LNCAP (cell line): Measurements from ENCODE around the gene FAU.

Experiments used
- TF ChIP-seq, protein P1 (sequence below): fragments of 450-650 bp; IDR thresholded peaks from 2 replicates; pipeline ENCODE4 v1.5.1; 2017; ENCODE audit warnings: mild to moderate bottlenecking

Gene FAU

DNA sequence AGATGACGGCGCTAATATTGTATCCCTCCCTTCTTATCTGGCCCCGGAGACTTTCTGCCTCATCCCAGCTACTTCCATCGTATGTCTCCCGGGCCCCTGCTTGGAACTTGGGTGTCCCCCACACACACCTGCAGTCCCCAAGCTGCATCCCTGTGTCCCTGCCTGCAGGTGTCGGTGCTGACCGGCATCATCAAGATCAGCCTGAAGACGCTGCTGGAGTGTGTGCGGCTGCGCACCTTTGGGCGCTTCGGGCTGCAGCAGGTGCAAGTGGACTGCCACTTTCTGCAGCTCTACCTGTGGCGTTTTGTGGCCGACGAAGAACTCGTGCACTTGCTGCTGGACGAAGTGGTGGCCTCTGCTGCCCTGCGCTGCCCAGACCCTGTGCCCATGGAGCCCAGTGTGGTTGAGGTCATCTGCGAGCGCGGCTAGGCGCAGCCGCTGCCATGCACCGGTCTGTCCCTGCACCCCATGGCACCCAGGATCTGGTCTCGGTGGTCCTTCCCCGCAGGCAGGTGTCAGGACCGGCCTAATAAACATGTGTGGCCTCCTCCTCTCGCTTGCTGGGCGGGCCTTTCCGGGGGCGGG lies 10.7 kb downstream of the FAU start:
- TF ChIP-seq, protein P1, sequence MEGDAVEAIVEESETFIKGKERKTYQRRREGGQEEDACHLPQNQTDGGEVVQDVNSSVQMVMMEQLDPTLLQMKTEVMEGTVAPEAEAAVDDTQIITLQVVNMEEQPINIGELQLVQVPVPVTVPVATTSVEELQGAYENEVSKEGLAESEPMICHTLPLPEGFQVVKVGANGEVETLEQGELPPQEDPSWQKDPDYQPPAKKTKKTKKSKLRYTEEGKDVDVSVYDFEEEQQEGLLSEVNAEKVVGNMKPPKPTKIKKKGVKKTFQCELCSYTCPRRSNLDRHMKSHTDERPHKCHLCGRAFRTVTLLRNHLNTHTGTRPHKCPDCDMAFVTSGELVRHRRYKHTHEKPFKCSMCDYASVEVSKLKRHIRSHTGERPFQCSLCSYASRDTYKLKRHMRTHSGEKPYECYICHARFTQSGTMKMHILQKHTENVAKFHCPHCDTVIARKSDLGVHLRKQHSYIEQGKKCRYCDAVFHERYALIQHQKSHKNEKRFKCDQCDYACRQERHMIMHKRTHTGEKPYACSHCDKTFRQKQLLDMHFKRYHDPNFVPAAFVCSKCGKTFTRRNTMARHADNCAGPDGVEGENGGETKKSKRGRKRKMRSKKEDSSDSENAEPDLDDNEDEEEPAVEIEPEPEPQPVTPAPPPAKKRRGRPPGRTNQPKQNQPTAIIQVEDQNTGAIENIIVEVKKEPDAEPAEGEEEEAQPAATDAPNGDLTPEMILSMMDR: no peak

DNA sequence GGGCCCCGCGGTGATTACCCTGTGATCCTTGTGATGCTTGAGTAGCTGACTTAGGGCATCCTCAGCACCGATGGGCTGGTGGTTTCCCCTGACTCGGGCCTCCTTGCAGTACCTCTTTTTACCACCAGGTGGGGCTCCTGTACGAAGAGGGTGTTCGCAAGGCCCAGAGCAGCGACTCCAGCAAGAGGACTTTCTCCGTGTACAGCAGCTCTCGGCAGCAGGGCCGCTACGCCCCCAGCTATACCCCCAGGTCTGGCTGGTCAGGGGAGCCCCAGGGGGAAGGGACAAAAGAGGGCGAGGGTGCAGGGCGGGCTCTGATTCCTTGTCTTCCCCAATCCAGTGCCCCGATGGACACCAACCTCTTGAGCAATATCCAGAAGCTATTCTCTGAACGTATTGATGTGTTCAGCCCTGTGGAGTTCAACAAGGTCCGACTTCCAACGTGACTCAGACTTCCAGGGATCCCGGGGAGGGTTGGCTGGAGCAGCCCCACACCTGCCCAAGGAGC lies 11.5 kb downstream of the FAU start:
- TF ChIP-seq, protein P1: peak; percentile 94

DNA sequence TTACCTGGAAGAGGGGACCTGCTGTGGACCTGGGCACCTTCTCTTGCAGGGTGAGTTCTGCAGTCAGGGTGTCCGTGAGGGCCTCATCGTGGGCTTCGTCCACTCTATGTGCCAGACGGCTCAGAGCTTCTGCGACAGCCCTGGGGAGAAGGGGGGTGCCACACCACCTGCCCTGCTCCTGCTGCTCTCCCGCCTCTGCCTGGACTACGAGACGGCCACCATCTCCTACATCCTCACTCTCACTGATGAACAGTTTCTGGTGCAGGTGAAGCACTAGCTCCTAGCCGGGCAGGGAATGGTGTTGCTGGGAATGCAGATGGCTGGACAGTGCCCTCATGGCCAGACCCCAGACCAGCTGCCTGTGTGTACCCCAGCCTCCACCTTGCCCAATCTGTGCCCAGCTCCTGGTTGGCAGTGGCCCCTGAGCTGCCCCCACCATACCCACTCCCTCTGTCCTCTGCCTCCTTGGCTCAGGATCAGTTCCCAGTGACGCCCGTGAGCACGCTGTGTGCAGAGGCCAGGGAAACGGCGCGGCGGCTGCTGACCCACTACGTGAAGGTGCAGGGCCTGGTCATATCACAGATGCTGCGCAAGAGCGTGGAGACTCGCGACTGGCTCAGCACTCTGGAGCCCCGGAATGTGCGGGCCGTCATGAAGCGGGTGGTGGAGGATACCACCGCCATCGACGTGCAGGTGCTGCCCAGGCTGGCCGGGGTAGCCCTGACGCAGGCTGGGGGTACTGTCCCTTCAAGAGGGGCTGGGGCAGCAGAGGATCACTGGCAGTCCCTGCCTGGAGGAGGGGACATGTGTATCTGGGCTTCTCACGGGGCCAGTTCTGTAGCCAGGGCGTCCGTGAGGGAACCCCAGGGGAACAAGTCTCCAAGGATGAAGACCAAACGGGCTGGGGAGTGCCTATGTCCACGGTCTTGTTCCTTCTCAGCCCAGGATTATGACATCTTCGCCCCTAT lies 12.4 kb downstream of the FAU start:
- TF ChIP-seq, protein P1: no peak

DNA sequence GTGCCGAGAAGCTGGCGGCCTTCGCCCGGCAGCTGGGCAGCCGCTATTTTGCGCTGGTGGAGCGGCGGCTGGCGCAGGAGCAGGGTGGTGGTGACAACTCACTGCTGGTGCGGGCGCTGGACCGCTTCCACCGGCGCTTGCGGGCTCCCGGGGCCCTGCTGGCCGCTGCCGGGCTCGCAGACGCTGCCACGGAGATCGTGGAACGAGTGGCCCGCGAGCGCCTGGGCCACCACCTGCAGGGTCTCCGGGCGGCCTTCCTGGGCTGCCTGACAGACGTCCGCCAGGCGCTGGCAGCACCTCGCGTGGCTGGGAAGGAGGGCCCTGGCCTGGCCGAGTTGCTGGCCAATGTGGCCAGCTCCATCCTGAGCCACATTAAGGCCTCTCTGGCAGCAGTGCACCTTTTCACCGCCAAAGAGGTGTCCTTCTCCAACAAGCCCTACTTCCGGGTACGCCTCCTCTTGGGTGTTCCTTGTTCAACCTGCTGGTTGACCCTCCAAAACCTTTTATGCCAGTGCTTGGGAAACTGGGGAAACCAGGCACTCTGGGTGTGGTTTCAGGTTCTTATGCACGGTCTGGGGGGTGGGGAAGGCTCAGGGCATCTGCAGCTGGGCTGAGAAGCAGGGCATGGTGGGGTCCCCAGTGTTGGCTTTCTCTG lies 13.3 kb downstream of the FAU start:
- TF ChIP-seq, protein P1: no peak

DNA sequence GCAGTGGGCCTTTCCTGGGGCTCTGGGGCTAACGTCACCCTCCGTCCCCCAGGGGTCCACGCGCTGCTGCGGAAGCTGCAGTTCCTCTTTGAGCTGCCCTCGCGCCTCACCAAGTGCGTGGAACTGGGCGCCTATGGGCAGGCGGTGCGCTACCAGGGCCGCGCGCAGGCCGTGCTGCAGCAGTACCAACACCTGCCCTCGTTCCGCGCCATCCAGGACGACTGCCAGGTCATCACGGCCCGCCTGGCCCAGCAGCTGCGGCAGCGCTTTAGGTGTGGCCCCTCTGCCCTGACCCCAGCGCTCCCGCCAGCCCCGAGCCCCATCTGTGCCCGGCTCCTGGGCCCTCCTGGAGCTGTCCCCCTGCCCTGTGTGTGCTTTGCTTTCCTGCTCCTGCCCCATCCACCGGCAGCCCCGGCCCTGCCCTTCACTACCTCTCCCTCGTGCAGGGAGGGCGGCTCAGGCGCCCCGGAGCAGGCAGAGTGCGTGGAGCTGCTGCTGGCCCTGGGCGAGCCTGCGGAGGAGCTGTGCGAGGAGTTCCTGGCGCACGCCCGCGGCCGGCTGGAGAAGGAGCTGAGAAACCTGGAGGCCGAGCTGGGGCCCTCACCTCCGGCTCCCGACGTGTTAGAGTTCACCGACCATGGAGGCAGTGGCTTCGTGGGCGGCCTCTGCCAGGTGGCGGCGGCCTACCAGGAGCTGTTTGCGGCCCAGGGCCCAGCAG lies 14.0 kb downstream of the FAU start:
- TF ChIP-seq, protein P1: no peak

DNA sequence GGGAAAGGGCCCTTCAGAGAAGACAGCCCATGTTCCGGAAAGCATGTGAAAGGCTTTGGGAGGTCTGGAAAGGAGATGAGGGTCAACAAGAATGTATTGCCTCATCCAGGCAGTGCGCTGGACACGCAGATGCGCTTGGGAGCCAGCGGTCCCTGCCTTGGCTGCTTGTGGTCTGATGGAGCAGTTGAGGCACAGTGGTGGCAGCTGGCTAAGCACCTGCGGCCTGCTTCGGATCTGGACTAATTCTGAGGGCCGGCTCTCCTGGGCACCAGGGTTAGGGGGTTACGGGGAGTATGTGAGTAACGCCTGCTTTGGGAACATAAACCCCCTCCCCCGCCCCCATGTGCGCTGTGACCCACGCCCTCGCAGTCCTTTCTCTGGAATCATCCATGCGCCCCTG lies 14.9 kb downstream of the FAU start:
- TF ChIP-seq, protein P1: no peak

DNA sequence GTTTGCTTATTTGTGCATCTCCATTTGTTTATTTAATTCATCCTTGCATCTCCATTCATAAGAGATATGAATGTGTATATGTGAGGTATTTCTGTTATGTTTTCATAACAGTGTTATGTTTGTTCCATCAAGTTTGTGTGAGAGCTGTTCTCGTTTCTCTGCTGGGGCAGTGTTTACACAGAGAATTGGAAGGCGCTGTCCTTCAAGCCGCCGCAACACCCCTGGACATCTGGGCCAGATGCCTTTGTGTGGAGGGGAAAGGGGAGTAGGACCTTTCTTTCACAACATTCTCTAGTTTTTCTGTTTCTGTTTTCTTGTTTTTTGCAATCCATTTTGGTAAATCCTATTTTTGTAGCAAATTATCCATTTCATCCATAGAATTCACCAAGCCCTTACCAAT lies 17.3 kb downstream of the FAU start:
- TF ChIP-seq, protein P1: no peak
